22Rv1 (cell line): ENCODE measurements around the gene CAMKMT.

ENCODE experiments used
- CTCF ChIP-seq: fragments of 450-650 bp; IDR thresholded peaks from 2 replicates; pipeline ENCODE4 v1.5.1; 2017; ENCODE audit warnings: mild to moderate bottlenecking
- ZFX ChIP-seq: fragments of 450-650 bp; IDR thresholded peaks from 2 replicates; pipeline ENCODE4 v1.6.1; 2017; ENCODE audit warnings: antibody characterized with exemption, borderline replicate concordance

- TF ChIP-seq CTCF: no peak
- TF ChIP-seq ZFX: no peak
Measured at GRCh38 chr2:44620189-44620990, 258.6 kb downstream of the CAMKMT start.
